Measurements from ENCODE around the gene GRHPR. TPM values are rescaled to one million over a fixed set of nuclear protein-coding genes. Genes with fewer than 3 reads are reported as not detected.

GRHPR gene
- total RNA-seq, 2 experiments from 2014 or later = 106 to 135 TPM

DNA sequence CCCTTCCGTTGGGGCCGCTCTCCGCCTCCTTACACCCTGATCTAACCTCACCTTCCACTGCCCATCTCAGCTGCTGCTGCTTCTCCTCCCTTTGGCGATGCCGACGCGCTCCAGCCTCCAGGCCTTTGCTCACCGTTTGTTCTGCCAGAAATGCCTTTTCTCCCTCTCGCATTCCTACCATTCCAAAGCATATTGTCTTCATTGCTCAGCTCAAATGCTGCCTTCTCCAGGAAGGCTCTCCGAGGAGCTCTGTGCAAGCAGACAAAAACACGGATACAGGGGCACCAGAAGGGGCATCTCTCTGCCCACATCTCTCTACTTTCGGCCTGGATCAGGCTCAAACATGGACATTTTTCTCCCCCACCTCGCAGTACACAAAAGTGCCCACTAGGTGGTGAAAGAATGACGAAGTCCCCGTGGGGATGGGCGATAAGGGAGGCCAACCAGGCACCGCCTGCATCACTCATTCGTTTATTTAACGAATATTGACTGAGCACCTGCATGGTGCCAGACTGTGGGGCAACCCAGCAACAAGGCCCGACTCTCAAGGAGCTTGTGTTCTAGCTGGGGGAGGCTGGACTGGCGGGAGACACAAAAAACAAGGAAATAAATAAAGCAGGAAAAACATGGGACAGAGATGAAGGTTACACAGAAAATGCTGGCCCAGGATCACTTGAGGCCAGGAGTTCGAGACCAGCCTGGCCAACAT is 7.3 kb upstream of the GRHPR start:
- H3K4me3 ChIP-seq (ENCODE audit: low read depth, low read length, poor library complexity, severe bottlenecking) = peak overlapping the region; percentile 55
- no peaks in the 10 kb centered on the region for H4K20me1 ChIP-seq (ENCODE audit: insufficient read depth, low read length)
- peaks cover 94% of the 10 kb centered on the region for H3K4me1 ChIP-seq (ENCODE audit: insufficient read depth, low read length, poor library complexity, severe bottlenecking)
- H2AFZ ChIP-seq (ENCODE audit: low read length) = peak overlapping the region; percentile 68; the same call in 1 of the 2 replicates
- peak overlapping the region; percentile 84 for H3K4me2 ChIP-seq (ENCODE audit: low read length)
- TF ChIP-seq, protein P1, sequence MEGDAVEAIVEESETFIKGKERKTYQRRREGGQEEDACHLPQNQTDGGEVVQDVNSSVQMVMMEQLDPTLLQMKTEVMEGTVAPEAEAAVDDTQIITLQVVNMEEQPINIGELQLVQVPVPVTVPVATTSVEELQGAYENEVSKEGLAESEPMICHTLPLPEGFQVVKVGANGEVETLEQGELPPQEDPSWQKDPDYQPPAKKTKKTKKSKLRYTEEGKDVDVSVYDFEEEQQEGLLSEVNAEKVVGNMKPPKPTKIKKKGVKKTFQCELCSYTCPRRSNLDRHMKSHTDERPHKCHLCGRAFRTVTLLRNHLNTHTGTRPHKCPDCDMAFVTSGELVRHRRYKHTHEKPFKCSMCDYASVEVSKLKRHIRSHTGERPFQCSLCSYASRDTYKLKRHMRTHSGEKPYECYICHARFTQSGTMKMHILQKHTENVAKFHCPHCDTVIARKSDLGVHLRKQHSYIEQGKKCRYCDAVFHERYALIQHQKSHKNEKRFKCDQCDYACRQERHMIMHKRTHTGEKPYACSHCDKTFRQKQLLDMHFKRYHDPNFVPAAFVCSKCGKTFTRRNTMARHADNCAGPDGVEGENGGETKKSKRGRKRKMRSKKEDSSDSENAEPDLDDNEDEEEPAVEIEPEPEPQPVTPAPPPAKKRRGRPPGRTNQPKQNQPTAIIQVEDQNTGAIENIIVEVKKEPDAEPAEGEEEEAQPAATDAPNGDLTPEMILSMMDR (conservative IDR thresholded peaks at IDR 0.05; ENCODE audit: low read length) = peak; percentile 92
- TF ChIP-seq EZH2phosphoT487 (IDR thresholded peaks at IDR 0.05; ENCODE audit: borderline replicate concordance, low read depth, low read length) = no peak
- POLR2A ChIA-PET = interaction anchor here (0.5 to 3.6 kb wide), 10 partner anchors 8 to 177 kb away, joined by 3 to 15 read pairs (median 5); no protein-coding TSS in a partner anchor
- BruUV-seq (replicated peaks) = no TSS peak
- H3K36me3 ChIP-seq (ENCODE audit: insufficient read depth, low read length) = no peaks in the 10 kb centered on the region
- no peaks in the 10 kb centered on the region for H3K9me3 ChIP-seq (ENCODE audit: low read length)
- H3K9me2 ChIP-seq (ENCODE audit: insufficient read depth, low read length) = no peaks in the 10 kb centered on the region
- H3K27ac ChIP-seq (ENCODE audit: low read depth, low read length, poor library complexity, severe bottlenecking) = peak overlapping the region; percentile 97
- no peaks in the 10 kb centered on the region; the same call in 1 of the 2 replicates for H3K79me2 ChIP-seq (ENCODE audit: insufficient read depth, low read depth, low read length)
- intact Hi-C loops (cut with micrococcal nuclease; ENCODE audit: unreplicated experiment) = loop anchor here (2.0 kb wide), 1 partner anchor 50 kb away; the partner anchor contains the start of gene ZBTB5
- CTCF ChIA-PET (ENCODE audit: unreplicated experiment) = interaction anchor here (0.6 to 0.8 kb wide), 2 partner anchors 12 to 390 kb away, joined by 3 read pairs; no protein-coding TSS in a partner anchor
- DNase-seq (ENCODE audit: low spot score) = peak; percentile 92

DNA sequence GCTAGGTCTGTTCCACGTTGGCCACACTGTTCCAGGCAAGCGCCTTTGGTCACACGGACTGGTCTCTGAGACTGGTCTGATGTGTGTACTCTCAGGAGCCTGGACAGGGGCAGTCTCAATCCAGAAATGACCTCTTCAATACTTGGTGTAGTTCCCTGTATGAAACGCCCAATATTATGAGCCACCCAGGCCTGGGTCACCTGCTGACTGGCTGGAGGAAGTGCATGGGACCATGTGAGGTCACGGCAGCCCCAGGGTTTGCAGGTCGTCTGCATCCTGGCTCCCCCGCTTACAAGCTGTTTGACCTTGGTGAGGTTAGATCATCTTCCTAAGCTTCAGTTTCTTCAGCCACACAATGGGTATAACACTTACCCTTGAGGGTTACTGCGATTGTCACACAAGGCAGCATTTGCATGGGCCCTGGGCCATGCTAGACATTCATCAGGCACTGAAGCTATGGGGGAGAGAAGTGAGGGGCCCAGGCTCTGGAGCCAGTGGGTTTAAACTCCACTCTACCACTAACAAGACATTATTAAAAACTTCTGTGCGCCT is 5.2 kb upstream of the GRHPR start:
- intact Hi-C loops (cut with micrococcal nuclease; ENCODE audit: unreplicated experiment) = no loop called here
- Histone ChIP-seq H3K9me3 (ENCODE audit: low read length) (no peaks in the 10 kb centered on the region), H3K27ac (ENCODE audit: low read depth, low read length, poor library complexity, severe bottlenecking) (peak overlapping the region; percentile 30), H3K4me2 (ENCODE audit: low read length) (peak overlapping the region; percentile 6; the same call in 1 of the 2 replicates), H3K79me2 (ENCODE audit: insufficient read depth, low read depth, low read length) (no peaks in the 10 kb centered on the region; the same call in 1 of the 2 replicates), H2AFZ (ENCODE audit: low read length) (peak overlapping the region; percentile 68), H3K9me2 (ENCODE audit: insufficient read depth, low read length) (no peaks in the 10 kb centered on the region), H3K4me1 (ENCODE audit: insufficient read depth, low read length, poor library complexity, severe bottlenecking) (peaks cover 93% of the 10 kb centered on the region), H3K4me3 (ENCODE audit: low read depth, low read length, poor library complexity, severe bottlenecking) (no peak overlapping the region), H3K36me3 (ENCODE audit: insufficient read depth, low read length) (no peaks in the 10 kb centered on the region), H4K20me1 (ENCODE audit: insufficient read depth, low read length) (no peaks in the 10 kb centered on the region)
- no TSS peak for BruUV-seq (replicated peaks)
- TF ChIP-seq, protein P1 (conservative IDR thresholded peaks at IDR 0.05; ENCODE audit: low read length) = 0 out of 2 replicates have a peak, but pooled peaks have one; percentile 26
- TF ChIP-seq EZH2phosphoT487 (IDR thresholded peaks at IDR 0.05; ENCODE audit: borderline replicate concordance, low read depth, low read length) = no peak
- ChIA-PET POLR2A (no interaction called here), CTCF (ENCODE audit: unreplicated experiment) (no interaction called here)
- DNase-seq (ENCODE audit: low spot score) = peak; percentile 53
